DMS53 (cell line): ENCODE data around the gene PRKN.

ENCODE experiments used
- DNase-seq: peaks from one replicate; lab custom pipeline; 2025; lab: John Stamatoyannopoulos, UW

Gene PRKN

GRCh38 chr6:162237331-162237730 is 490.2 kb downstream of the PRKN start:
- no peak for DNase-seq

GRCh38 chr6:162234631-162235030 is 492.9 kb downstream of the PRKN start:
- DNase-seq: no peak

GRCh38 chr6:162230147-162230752 is 497.3 kb downstream of the PRKN start:
- no peak for DNase-seq

DNA sequence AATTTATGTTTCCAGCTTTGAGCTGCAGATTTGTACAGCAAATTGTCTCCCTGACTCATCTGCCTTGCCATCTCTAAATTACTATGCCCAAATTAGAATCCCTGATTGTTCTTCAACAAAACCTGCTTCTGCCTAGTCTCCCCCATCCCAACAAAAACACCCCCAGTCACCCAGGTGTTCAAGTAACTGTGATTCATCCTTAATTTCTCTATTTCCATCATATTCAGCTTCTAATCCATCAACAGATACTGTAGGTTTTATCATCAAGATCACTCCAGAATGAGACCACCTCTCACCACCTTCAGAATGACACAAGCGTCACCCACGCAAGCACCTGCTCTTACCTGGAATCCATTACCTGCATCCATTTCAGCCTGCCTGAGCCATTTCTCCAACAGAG is 498.5 kb downstream of the PRKN start:
- DNase-seq: no peak

GRCh38 chr6:162226803-162227202 is 500.8 kb downstream of the PRKN start:
- no peak for DNase-seq

- DNase-seq: no peak
These were observed 505.0 kb downstream of the PRKN start for GRCh38 chr6:162222521-162222920.

- no peak for DNase-seq
These were observed 506.7 kb downstream of the PRKN start for GRCh38 chr6:162220876-162221275.

DNA sequence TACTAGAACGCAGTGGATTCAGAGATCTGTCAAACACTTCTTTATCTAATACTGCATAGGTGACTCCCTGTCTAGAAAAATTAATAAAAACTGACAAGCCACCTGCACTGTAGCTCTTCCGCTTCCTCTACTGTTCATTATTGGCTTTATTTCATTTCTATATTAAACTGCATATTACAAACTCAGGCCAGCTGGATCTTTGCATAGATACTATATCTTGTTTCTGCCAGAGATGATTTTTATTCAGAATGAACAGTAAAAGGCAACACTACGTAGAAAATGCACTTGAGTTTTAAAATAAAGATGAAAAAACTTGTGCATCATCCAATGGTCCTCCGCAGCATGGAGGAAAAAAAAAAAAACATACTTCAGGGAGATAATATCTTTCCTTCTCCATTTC is 508.3 kb downstream of the PRKN start:
- DNase-seq: no peak

DNA sequence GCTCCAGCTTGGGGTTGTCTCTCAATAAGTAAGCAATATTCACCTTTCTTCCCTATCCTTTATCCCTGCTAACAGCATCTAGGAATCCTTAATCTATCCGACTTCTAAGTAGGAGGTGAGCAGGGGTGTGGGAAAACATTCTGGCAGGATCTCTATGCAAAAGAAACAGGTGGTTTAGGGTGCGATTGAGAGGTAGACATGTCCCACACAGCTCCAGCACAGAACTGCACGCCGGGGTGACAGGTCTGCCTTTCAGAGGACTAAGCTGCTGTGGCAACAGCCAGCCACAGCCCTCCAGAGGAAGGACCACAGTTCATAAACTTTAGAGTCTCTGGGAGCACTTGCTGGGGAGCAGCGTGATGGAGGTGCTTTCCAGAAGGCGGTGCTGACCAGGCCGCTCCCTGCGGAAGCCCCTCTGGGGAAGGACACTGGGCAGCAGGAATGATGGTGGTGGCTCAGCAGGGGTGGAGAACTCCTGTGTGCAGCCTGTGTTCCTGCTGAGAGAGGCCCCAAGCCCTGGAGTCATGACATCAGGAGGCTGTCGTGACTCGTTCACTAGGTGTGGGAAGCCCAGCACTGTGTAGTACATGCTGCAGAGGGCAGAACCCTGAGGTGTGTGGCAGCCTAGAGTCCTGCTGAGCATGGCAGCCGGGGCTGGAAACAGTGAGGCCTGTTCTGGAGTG is 509.6 kb downstream of the PRKN start:
- no peak for DNase-seq

DNA sequence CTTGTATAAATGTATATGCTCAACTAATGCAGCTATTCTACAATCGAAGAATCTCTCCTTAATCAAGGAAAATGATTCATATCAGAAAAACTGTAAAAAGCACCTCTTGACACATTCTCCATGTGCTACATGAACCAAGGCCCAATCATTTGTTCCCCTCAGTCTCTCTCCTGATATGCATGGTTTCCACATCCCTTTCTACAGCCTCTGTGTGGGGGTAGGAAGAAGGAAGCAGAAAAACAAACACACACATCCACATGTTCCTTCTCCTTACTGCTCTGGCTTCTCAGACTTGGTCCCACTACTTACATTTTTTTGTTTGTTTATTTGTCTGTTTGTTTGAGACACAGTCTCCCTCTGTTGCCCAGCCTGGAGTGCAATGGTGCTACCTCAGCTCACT is 510.5 kb downstream of the PRKN start:
- no peak for DNase-seq

DNA sequence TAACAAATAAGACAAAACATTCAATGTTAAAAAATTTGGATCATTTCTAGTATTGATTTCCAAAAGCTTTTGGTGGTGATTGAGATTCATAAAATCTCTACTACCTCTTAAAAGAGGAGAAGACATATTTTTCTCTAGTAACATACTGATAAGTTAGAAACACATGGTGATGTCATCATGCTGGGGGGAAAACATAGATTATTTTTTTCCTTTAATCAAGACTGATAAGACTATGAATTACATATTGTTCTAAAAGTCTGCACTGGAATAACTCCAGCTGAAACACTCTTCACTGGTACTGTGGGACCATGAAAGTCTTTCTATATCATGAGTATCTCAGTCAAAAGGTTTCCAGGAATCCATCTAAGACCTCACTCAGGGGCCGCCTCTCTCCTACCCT is 515.8 kb downstream of the PRKN start:
- DNase-seq: no peak

DNA sequence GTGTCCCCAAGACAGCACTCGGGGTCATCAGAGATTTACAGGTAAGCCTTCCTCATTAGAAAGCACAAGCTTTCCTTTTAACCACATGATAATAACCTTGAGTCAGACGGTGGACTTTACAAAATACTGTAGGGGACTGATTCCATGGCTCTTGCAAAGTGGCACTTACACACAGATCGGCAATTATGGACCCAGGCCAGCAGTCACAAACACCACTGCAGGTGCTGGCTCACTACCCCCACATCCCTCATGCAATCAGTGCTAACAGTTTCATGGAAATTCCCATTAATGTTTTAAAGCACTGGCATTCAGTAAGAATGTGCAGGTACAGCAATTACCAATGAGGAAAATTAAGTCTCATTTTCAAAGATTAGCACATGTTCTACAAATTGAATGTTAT is 516.5 kb downstream of the PRKN start:
- no peak for DNase-seq

- no peak for DNase-seq
These were observed 524.3 kb downstream of the PRKN start for GRCh38 chr6:162203287-162203686.

DNA sequence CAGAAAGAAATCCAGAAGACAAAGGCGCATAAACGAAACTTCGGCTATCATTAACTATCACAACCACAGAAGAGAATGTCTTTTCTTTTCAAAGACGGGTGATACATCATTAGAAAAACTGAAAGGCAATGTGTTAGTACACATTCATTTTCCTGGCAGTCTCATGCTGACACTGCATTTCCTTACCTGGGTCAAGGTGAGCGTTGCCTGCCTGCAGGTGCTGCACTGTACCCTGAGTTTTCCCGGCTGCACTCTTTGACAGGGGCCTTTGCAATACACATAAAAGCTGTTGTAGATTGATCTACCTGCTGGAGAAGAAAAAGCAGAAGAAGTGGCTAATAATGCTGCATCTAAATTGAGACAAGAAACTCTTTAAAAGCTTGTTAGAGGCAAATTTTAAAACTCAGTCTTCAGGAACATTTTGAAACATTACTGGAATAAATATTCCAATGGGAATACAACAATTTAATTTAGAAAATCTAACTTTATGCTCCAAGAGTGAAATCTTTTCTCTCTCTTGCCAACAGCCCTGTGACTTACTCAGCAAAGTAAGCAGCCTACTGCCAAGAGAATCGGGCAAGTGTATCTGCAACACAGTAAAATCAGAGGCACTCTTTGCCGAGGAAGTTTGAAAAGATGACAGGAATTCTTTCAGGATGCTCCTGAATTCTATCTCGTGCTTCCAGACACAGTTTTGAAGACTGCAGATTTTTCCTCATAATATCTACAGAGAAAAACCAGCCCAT is 526.4 kb downstream of the PRKN start:
- DNase-seq: no peak

DNA sequence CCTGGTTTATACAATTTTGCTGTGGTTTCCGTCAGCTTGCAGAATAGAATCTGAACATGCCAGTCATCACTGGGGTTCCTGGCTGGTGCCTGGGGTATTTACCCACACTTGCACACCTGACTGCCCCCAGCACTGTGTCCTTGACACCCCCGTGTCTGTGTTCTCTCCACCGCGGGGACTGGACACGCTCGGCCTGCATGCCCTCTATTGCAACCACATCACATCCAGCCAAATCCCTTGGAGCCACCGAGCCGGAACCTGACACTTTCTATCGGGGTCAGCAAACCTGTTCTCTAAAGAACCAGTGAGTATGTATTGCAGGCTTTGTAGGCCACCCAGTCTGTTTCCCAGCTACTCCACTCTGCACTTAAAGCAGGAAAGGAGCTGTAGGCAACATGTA is 527.5 kb downstream of the PRKN start:
- no peak for DNase-seq

DNA sequence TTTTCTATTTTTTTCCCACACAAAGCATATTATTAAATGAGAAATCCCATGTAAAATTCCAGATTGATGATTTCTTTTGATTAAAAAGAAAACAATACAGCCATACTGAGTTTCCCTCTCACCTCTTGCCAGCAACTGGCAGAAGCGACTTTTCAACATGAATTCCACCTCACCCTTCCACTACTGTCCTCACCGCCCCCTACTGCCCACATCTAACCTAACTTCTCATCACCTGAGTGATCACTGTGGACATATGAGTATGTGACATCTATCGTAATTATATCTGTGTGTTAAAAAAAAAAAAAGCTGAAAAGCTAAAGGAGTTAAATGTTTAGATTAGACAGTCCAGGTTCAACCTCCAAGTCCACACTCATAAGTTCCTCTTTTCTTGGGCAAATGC is 528.6 kb downstream of the PRKN start:
- peak; percentile 11 for DNase-seq

DNA sequence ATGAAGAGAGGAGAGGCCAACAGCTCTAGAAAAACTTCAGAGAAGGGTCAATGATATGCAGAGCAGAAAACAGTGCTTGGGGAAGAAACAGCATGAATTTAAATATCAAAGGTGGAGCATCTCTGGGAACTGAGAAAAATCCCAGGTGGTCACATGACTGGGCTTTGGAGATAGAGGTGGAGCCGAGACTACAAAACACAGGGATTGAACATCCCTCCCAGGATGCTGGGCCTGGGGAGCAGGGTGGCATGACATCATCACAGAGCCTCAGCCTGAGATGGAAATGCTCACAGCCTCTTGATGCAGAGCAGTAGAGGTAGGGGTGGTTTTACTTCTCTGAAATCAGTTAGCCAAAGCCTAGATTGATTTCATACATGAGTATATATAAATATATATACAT is 529.5 kb downstream of the PRKN start:
- DNase-seq: no peak

- no peak for DNase-seq
These were observed 532.1 kb downstream of the PRKN start for GRCh38 chr6:162195441-162195840.

DNA sequence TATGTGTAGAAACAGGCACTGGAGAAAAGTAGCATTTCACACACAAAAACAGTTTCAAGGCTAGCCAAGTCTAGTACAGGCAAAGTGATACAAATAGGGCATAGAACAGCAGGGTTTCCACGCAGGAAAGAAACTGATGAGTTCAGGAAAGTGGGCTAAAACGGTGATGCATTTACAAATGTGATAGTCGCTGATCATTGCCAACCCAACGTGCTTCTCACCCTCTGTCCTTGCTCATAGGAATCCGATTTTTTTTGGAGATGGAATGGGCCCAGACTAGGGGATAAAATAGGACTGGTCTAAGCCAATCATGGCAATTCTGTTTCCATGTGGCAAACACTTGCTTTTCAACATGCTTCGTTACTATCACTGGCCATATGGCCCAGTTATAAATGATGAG is 536.6 kb downstream of the PRKN start:
- no peak for DNase-seq

- no peak for DNase-seq
These were observed 540.2 kb downstream of the PRKN start for GRCh38 chr6:162187168-162187935.

- no peak for DNase-seq
These were observed 543.1 kb downstream of the PRKN start for GRCh38 chr6:162184465-162184864.

DNA sequence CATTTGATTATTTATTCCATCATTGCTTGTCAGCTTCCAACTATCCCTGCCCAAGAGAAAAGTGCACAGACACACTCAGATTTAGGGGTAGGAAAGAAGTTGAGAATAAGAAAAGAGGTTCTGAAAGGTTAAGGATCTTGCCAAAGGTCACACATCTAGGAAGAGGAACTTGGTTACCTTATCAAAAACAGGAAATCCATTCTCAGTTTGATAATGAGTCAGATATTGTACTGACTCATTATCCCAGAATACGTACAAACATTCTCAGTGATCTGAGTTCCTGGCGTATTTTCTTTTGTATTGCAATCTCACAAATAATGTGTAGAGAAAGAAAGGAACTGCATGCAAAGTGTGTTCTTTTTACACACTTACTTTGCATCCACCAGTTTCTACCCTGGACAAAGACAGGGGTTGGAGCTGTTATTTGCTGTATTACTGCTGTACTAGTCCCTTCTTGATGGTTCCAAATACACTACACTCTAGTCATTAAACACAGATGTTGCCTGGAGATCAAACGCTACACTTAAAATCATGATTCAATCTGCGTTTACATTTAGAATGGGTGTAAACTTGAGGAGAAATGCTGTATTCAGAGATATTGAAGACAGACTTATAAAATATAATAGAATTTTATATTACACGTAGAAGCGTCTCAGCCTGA is 545.7 kb downstream of the PRKN start:
- no peak for DNase-seq
